AG04450 (cell line): Measurements from ENCODE around the gene BCKDK. TPM values are rescaled to one million over a fixed set of nuclear protein-coding genes. Genes with fewer than 3 reads are reported as not detected.
A peak's percentile ranks its signal among the peaks of the same experiment; 100 is the strongest.

Experiments used
- CTCF ChIA-PET: fragments of 300-600, 350-600 bp; formaldehyde crosslinking; extraction: SDS; loops from one replicate; lab custom pipeline; 2022; ENCODE audit warnings: antibody characterized with exemption, inconsistent platforms; lab: Charles Lee
- POLR2A ChIA-PET: fragments of 350-600 bp; formaldehyde crosslinking; extraction: SDS; loops from one replicate; lab custom pipeline; 2021; ENCODE audit warnings: antibody characterized with exemption, inconsistent platforms; lab: Yijun Ruan, JAX
- DNase-seq: peaks from one replicate; pipeline ENCODE4 v3.0.0-alpha.2; 2011; ENCODE audit warnings: low read depth, low spot score
- H3K27ac ChIP-seq: one replicate; pipeline ENCODE4 v1.5.1; 2012; ENCODE audit warnings: low read depth, low read length, control low read depth
- H3K27me3 ChIP-seq: one replicate; pipeline ENCODE4 v1.6.0; 2012; ENCODE audit warnings: low read length; ENCODE audit not compliant: control insufficient read depth, insufficient read depth
- H3K4me3 ChIP-seq: 2 replicates; pipeline ENCODE4 v1.5.1; 2011; ENCODE audit warnings: mild to moderate bottlenecking, low read depth, low read length, control low read depth
- H3K9me3 ChIP-seq: 2 replicates; pipeline ENCODE4 v1.5.1; 2012; ENCODE audit warnings: low read length; ENCODE audit not compliant: control insufficient read depth, insufficient read depth
- polyA plus RNA-seq: library from polyadenylated mRNA; depleted of rRNA; stranded (reverse); fragments of >200 nt; gene quantifications from 2 replicates; pipeline ENCODE4 v1.2.3, GENCODE V29; 2011
- TF ChIP-seq, protein P1 (sequence below): IDR thresholded peaks from 2 replicates; pipeline ENCODE4 v1.5.1; 2011; ENCODE audit warnings: low read depth, low read length, control low read depth, inconsistent platforms

The BCKDK gene
- polyA plus RNA-seq, 1 experiment = 31.6 TPM

GRCh38 chr16:31113121-31114120, 5.2 kb downstream of the BCKDK start:
- CTCF ChIA-PET = interaction anchor here (3.3 kb wide), 1 partner anchor 29 kb away, joined by 14 read pairs; no protein-coding TSS in a partner anchor
- DNase-seq = no peak
- no peak overlapping the region for H3K27ac ChIP-seq
- no peak overlapping the region for H3K4me3 ChIP-seq
- TF ChIP-seq, protein P1, sequence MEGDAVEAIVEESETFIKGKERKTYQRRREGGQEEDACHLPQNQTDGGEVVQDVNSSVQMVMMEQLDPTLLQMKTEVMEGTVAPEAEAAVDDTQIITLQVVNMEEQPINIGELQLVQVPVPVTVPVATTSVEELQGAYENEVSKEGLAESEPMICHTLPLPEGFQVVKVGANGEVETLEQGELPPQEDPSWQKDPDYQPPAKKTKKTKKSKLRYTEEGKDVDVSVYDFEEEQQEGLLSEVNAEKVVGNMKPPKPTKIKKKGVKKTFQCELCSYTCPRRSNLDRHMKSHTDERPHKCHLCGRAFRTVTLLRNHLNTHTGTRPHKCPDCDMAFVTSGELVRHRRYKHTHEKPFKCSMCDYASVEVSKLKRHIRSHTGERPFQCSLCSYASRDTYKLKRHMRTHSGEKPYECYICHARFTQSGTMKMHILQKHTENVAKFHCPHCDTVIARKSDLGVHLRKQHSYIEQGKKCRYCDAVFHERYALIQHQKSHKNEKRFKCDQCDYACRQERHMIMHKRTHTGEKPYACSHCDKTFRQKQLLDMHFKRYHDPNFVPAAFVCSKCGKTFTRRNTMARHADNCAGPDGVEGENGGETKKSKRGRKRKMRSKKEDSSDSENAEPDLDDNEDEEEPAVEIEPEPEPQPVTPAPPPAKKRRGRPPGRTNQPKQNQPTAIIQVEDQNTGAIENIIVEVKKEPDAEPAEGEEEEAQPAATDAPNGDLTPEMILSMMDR = no peak
- POLR2A ChIA-PET = interaction anchor here (1.1 kb wide), 1 partner anchor 66 kb away, joined by 3 read pairs; the partner anchor contains the start of gene FUS
- H3K27me3 ChIP-seq = no peaks in the 10 kb centered on the region
- H3K9me3 ChIP-seq = no peaks in the 10 kb centered on the region; the same call in 1 of the 2 replicates

DNA sequence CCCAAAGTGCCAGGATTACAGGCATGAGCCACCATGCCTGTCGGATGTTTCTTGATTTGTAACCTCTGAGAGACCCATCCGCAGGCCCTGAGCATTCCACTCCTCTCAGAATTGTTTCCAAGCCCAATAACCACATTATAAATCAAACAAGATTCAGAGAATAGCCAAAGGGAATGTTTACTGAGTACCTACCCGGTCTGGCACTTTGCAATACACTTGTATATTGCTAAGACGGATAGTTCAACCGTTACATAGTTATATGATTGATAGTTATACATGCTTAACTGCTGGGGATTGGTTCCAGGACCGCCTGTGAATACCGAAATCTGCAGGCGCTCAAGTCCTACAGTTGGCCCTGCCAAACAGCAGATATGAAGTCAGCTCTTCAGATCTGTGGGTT, 6.3 kb downstream of the BCKDK start:
- CTCF ChIA-PET = interaction anchor here (0.6 to 3.3 kb wide), 2 partner anchors 28 to 160 kb away, joined by 4 to 14 read pairs; no protein-coding TSS in a partner anchor
- Histone ChIP-seq H3K4me3 (no peak overlapping the region), H3K27me3 (no peaks in the 10 kb centered on the region), H3K27ac (no peak overlapping the region), H3K9me3 (no peaks in the 10 kb centered on the region; the same call in 1 of the 2 replicates)
- POLR2A ChIA-PET = interaction anchor here (1.1 kb wide), 1 partner anchor 65 kb away, joined by 3 read pairs; the partner anchor contains the start of gene FUS
- TF ChIP-seq, protein P1 = no peak
- no peak for DNase-seq

GRCh38 chr16:31117384-31118222, 9.4 kb downstream of the BCKDK start, which contains the start of gene KAT8:
TSS of gene KAT8 (plus strand) at chr16:31117664. CDS start at chr16:31117682, 18 bp downstream.
- CTCF ChIA-PET = interaction anchor here (1.4 to 2.6 kb wide), 2 partner anchors 25 to 164 kb away, joined by 4 to 23 read pairs; no protein-coding TSS in a partner anchor
- TF ChIP-seq, protein P1 = no peak
- POLR2A ChIA-PET = interaction anchor here (0.5 to 3.2 kb wide), 21 partner anchors 9 to 354 kb away, joined by 3 to 41 read pairs (median 4); partner anchors contain the start of genes FUS, HSD3B7, TGFB1I1 and VKORC1

DNA sequence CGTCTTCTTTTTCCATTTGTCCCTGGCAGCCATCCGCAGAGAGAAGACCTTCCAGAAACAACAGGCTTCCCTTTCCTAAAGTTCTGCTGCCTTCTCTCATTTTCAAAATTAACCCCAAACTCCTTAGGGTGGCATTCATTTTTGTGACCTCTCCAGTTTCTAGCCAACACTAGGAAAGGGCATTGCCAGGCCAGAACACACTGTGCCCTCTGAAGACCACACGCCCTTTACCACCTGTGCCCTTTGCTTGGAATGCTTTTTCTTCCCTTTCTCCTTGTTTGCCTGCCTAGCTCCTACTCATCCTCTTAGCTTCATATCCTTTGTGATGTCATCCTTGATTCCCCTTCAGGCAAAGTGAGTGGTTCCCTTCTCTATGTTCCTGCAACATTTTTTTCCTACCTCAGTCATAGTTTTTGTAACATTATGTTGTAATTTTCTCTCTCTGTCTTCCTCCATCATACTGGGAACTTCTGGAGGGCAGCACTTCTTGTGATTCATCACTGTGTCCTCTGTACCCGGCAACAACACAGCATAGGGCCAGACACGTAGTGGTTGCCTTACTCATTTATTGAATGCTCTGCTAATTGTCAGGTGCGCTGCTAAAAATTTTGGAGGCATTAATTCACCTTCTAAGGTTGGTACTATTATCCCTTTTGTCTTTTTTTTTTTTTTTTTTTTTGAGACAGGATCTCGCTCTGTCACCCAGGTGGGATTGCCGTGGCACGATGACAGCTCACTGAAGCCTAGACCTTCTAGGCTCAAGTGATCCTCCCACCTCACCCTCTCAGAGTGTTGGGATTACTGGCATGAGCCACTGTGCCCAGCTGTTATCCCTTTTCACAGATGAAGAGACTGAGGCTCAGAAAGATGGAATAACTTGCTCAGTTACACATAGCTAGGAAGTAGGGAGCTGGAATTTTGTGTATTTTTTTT, 10.3 kb downstream of the BCKDK start:
- CTCF ChIA-PET = interaction anchor here (1.4 to 2.6 kb wide), 2 partner anchors 24 to 165 kb away, joined by 4 to 23 read pairs; no protein-coding TSS in a partner anchor
- no peak for DNase-seq
- H3K4me3 ChIP-seq = peak overlapping the region; percentile 91
- POLR2A ChIA-PET = interaction anchor here (0.6 to 3.2 kb wide), 11 partner anchors 15 to 342 kb away, joined by 3 to 41 read pairs (median 5); partner anchors contain the start of genes FUS, HSD3B7, VKORC1 and ZNF646
- H3K27me3 ChIP-seq = no peaks in the 10 kb centered on the region
- peak overlapping the region; percentile 96 for H3K27ac ChIP-seq
- TF ChIP-seq, protein P1 = no peak
- H3K9me3 ChIP-seq = no peaks in the 10 kb centered on the region; the same call in 1 of the 2 replicates

More at GRCh38 chr16:31117384-31118222, 9.4 kb downstream of the BCKDK start, which contains the start of gene KAT8:
- H3K9me3 ChIP-seq = no peaks in the 10 kb centered on the region; the same call in 1 of the 2 replicates
- H3K27me3 ChIP-seq = no peaks in the 10 kb centered on the region
- H3K27ac ChIP-seq = peak within 1 kb of the TSS; percentile 96
- H3K4me3 ChIP-seq = peak within 1 kb of the TSS; percentile 91
- DNase-seq = peak; percentile 94
